GM12891 (cell line): ENCODE measurements around the gene C16orf92.

Source experiments
- DNase-seq: peaks from one replicate; pipeline ENCODE4 v3.0.0; 2011; ENCODE audit warnings: low spot score; ENCODE audit not compliant: insufficient read length
- FAIRE-seq: peaks from 2 replicates; lab custom pipeline; 2011; peaks lifted over from hg19 to GRCh38; lab: Jason Lieb, UNC
- PAX5 ChIP-seq: IDR thresholded peaks from 2 replicates; pipeline ENCODE4 v1.6.1; 2011; ENCODE audit warnings: low read length, moderate library complexity, mild to moderate bottlenecking; ENCODE audit not compliant: insufficient read depth, severe bottlenecking
- POLR2A ChIP-seq: IDR thresholded peaks from 2 replicates; pipeline ENCODE4 v1.6.1; 2011; ENCODE audit warnings: low read depth, low read length, control low read depth
- POLR2AphosphoS5 ChIP-seq: IDR thresholded peaks from 2 replicates; pipeline ENCODE4 v1.6.1; 2011; ENCODE audit warnings: low read depth, low read length, control low read depth
- POU2F2 ChIP-seq: IDR thresholded peaks from 2 replicates; pipeline ENCODE4 v1.6.1; 2011; ENCODE audit warnings: low read depth, mild to moderate bottlenecking, control low read depth, low read length, moderate library complexity
- SPI1 ChIP-seq: IDR thresholded peaks from 2 replicates; pipeline ENCODE4 v1.6.1; 2011; ENCODE audit warnings: low read depth, low read length, control low read depth
- TAF1 ChIP-seq: IDR thresholded peaks from 2 replicates; pipeline ENCODE4 v1.6.1; 2011; ENCODE audit warnings: low read depth, low read length, control low read depth

The C16orf92 gene

GRCh38 chr16:30051518-30051917, 28.5 kb downstream of the C16orf92 start:
- FAIRE-seq = no peak
- TF ChIP-seq PAX5 (no peak), SPI1 (no peak), POLR2A (no peak), POLR2AphosphoS5 (no peak), TAF1 (no peak)
- no peak for DNase-seq

- DNase-seq (peak; percentile 94), FAIRE-seq (peak; percentile 87)
- peak; percentile 6; the same call in 1 of the 2 replicates for TF ChIP-seq SPI1
- TF ChIP-seq TAF1 = no peak
Observed at GRCh38 chr16:30052671-30053372, 29.8 kb downstream of the C16orf92 start.

DNA sequence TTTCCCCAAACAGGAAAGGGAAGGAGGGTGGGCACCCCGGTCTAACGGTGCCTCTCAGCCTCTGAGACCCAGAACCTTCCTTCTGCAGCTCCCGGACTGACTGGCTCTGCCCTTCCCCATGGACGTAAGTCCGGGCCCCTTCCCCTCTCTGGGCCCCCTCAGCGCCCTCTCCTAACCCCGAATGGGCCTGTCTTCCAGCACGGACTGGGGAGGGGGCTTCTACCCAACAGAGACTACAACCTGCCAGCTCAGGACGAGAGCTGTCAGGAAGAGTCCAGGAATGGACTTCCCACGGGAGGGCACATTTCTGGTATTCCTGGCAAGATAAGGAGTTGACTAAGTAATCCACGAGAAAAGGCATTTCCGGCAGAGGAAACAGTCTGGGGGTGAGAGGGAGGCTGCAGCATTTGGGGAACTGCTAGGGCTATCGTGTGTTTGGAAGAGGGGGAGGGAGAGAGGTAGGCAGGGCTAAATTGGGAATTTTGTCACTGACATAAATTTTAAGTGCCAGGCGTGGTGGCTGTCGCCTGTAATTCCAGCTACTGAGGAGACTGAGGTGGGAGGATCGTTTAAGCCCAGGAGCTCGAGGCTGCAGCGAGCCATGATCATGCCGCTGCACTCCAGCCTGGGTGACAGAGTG, 30.5 kb downstream of the C16orf92 start:
- TF ChIP-seq POLR2AphosphoS5 (no peak), SPI1 (no peak), PAX5 (no peak), POU2F2 (no peak), POLR2A (no peak), TAF1 (no peak)
- FAIRE-seq (no peak), DNase-seq (no peak)

DNA sequence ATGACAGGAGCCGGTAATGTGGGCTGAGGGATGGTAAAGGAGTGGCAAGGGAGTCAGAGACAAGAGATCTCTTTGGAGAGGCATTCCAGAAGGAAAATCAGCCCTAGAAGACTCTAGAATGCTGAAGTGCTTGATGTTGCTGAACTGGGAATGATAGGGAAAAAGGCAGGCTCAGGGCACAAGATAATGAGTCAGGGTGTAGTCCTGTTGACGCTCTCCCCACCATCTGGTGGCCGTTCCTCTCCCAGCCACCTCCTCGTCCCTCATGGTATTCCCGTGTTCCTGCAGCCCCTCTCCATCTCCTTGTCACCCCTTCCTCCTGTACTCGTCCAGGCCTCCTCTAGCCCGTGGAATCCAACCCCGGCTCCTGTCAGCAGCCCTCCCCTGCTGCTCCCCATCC, 31.5 kb downstream of the C16orf92 start:
- FAIRE-seq (no peak), DNase-seq (no peak)
- TF ChIP-seq POLR2A = no peak
- no peak for TF ChIP-seq POLR2AphosphoS5
- no peak for TF ChIP-seq SPI1
- no peak for TF ChIP-seq PAX5
- TF ChIP-seq POU2F2 = no peak
- TF ChIP-seq TAF1 = no peak

GRCh38 chr16:30054959-30055553, 32.1 kb downstream of the C16orf92 start:
- TF ChIP-seq POLR2AphosphoS5 (no peak), SPI1 (no peak), TAF1 (no peak), POLR2A (no peak), PAX5 (no peak), POU2F2 (no peak)
- FAIRE-seq (no peak), DNase-seq (no peak)

GRCh38 chr16:30060346-30060745, 37.3 kb downstream of the C16orf92 start:
- FAIRE-seq = no peak
- no peak for TF ChIP-seq POLR2A
- no peak for TF ChIP-seq SPI1
- TF ChIP-seq PAX5 = no peak
- no peak for TF ChIP-seq POU2F2
- TF ChIP-seq TAF1 = no peak
- no peak for TF ChIP-seq POLR2AphosphoS5
- no peak for DNase-seq

DNA sequence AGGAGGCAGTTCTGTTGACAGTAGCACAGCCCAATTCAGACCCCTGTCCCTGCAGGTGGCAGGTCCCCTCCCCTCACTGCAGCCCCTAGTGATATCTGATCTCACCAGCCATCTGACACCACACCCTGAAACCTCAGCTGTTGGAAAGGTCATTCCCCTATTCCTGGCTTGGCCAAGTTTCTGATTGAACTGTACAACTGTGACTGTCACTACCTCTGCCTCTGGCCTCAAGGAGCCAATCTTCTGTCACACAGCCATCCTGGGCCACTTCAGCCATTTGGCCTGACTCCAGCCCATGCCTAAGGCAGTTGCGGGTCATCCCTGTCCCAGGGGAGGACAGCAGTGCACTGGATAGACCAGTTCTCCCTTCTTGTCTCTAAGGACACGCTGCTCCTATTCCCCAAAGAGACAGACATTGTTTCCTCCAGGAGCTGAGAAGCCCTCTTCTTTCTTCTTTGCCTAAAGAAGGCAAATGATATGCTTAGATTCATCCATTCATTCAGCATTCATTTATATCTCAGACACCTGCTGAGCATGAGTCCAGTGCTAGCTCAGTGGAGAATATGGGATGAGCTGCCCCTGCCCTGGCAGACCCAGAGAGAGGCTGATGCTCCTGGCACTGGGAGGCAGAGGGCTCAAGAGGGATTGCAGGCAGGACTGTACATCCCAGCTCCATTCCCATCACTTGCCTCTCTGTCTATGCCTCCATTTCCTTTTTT, 38.0 kb downstream of the C16orf92 start:
- TF ChIP-seq TAF1 (no peak), POLR2A (no peak), PAX5 (no peak), POLR2AphosphoS5 (no peak), SPI1 (no peak), POU2F2 (no peak)
- FAIRE-seq (no peak), DNase-seq (no peak)

- no peak for TF ChIP-seq POU2F2
- TF ChIP-seq SPI1 = no peak
- TF ChIP-seq TAF1 = no peak
- no peak for TF ChIP-seq POLR2AphosphoS5
- TF ChIP-seq PAX5 = no peak
- no peak for TF ChIP-seq POLR2A
- no peak for FAIRE-seq
Observed at GRCh38 chr16:30063278-30063892, 40.4 kb downstream of the C16orf92 start.

DNA sequence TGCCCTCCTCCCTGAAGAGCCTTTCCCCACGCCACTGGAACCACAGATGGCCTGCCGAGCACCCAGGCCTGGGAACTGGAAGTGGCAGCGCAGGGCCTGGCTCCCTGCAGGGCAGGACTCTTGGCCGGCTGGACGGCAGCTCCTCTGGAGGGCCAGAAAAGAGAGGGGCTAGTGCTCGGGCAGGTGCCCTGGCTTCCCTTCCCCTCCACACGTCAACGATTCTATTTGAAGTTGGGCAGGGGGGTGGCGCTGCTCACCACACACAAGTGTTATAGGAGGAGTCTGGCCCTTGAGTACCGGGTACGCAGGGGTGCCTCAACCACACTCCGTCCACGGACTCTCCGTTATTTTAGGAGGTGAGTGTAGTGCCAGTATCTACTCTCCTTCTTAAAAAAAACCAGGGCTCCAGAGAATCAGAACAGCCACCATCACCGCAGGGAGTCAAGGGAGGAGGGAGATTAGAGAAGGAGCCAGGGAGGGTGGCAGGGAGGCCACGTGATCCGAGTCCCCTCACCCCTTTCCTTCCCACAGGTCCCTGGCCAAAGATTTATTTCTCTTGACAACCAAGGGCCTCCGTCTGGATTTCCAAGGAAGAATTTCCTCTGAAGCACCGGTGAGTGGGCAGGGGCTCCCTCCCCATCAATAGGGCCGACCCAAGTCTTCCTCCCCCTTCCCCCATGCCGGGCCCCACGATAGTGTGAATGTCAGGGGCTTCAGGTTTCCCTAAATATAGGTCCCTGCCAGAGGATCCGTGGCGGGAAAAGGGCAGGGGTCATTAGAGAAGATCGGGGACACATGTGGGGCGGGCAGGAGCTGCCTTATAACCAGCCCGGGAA, 41.1 kb downstream of the C16orf92 start:
- FAIRE-seq (peak; percentile 72), DNase-seq (peak; percentile 70)
- TF ChIP-seq POU2F2 (no peak), POLR2A (peak; percentile 30), SPI1 (no peak), POLR2AphosphoS5 (no peak), PAX5 (no peak), TAF1 (no peak)

More at GRCh38 chr16:30063278-30063892, 40.4 kb downstream of the C16orf92 start:
- DNase-seq = no peak
